ENCODE results near the gene HOXA6. TPM values are rescaled to one million over a fixed set of nuclear protein-coding genes. Genes with fewer than 3 reads are reported as not detected.
A peak's percentile ranks its signal among the peaks of the same experiment; 100 is the strongest.

HOXA6 gene
- total RNA-seq, 1 donor, result 7.6 TPM

DNA sequence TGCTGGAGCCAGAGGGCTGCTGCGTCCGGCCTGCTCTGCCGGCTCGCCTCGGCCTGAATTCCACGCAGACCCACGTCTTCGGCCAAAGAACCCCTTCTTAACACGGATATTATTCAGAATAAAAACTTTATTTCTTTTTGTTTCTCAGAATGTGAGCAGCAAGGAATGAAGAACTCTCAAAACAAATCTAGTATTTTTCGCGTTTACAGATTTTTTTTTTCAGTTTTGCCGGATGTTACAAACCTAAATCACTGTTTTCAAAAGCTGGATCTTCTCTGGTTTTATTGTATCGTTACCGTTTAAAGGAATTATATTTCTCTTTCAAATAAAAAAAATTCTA is 40.7 kb downstream of the HOXA6 start:
- H3K9me3 ChIP-seq (ENCODE audit: low read depth, low read length), result no peaks in the 10 kb centered on the region
- peaks cover 15% of the 10 kb centered on the region for H3K79me2 ChIP-seq (ENCODE audit: insufficient read depth, low read length)
- no peak overlapping the region for H3K27ac ChIP-seq (ENCODE audit: low read depth, low read length)
- no peaks in the 10 kb centered on the region for H3K27me3 ChIP-seq (ENCODE audit: insufficient read depth, low read length)
- H3K4me1 ChIP-seq (ENCODE audit: insufficient read depth, low read length), result peaks cover 30% of the 10 kb centered on the region
- TF ChIP-seq, protein P1, sequence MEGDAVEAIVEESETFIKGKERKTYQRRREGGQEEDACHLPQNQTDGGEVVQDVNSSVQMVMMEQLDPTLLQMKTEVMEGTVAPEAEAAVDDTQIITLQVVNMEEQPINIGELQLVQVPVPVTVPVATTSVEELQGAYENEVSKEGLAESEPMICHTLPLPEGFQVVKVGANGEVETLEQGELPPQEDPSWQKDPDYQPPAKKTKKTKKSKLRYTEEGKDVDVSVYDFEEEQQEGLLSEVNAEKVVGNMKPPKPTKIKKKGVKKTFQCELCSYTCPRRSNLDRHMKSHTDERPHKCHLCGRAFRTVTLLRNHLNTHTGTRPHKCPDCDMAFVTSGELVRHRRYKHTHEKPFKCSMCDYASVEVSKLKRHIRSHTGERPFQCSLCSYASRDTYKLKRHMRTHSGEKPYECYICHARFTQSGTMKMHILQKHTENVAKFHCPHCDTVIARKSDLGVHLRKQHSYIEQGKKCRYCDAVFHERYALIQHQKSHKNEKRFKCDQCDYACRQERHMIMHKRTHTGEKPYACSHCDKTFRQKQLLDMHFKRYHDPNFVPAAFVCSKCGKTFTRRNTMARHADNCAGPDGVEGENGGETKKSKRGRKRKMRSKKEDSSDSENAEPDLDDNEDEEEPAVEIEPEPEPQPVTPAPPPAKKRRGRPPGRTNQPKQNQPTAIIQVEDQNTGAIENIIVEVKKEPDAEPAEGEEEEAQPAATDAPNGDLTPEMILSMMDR (IDR thresholded peaks at IDR 0.05; ENCODE audit: extremely low read depth, low read depth, low read length), result no peak
- no peak overlapping the region for H2AFZ ChIP-seq (ENCODE audit: low read length)
- peaks cover 5% of the 10 kb centered on the region for H4K20me1 ChIP-seq (ENCODE audit: insufficient read depth, low read length)
- H3K36me3 ChIP-seq (ENCODE audit: insufficient read depth, low read length), result no peaks in the 10 kb centered on the region
- no peak overlapping the region for H3K4me2 ChIP-seq (ENCODE audit: insufficient read depth, low read length)
- DNase-seq (ENCODE audit: insufficient read length, low spot score, missing footprints), result no peak
- H3K4me3 ChIP-seq (ENCODE audit: insufficient read depth, low read length), result no peak overlapping the region

DNA sequence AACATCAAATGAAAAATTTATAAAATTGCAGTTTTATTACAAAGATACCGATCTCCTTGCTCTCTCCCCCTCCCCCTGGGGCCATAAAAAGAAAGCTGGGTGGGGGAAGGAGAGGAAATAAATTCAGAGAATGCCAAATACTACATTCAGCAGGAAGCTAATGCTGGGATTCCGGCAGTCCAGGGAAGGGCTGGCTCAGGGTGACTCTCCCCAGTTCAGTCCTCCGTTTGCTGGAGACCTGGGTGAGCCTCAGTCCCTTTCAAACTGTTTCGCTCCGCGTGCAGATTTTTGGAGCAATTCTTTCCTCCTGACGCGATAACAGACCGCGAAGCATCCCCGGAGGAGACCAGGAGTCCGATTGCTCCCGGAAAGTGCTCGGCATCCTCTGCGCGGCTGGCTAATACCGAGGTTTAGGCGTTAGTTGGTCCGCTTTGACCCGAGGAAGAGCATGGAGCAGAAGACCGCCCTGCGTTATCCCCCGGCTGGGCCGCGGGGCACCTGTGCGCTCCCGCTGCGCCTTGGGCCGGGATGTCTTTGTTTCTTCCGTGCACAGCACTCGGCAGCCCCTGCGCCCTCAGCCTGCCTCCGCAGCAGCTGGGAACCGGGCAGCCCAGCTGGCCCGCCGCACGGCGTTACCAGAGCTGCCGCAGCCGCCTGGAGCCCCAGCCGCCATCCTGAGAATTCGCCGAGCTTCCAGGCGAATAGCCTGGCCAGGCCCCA is 41.2 kb downstream of the HOXA6 start:
- Histone ChIP-seq H3K27ac (ENCODE audit: low read depth, low read length) (no peak overlapping the region), H3K4me3 (ENCODE audit: insufficient read depth, low read length) (no peak overlapping the region), H3K27me3 (ENCODE audit: insufficient read depth, low read length) (no peaks in the 10 kb centered on the region), H3K36me3 (ENCODE audit: insufficient read depth, low read length) (peaks cover 4% of the 10 kb centered on the region), H3K4me1 (ENCODE audit: insufficient read depth, low read length) (peaks cover 25% of the 10 kb centered on the region), H2AFZ (ENCODE audit: low read length) (no peak overlapping the region), H4K20me1 (ENCODE audit: insufficient read depth, low read length) (peaks cover 5% of the 10 kb centered on the region), H3K4me2 (ENCODE audit: insufficient read depth, low read length) (no peak overlapping the region), H3K79me2 (ENCODE audit: insufficient read depth, low read length) (peaks cover 13% of the 10 kb centered on the region), H3K9me3 (ENCODE audit: low read depth, low read length) (no peaks in the 10 kb centered on the region)
- TF ChIP-seq, protein P1 (IDR thresholded peaks at IDR 0.05; ENCODE audit: extremely low read depth, low read depth, low read length), result no peak
- DNase-seq (ENCODE audit: insufficient read length, low spot score, missing footprints), result peak; percentile 85

DNA sequence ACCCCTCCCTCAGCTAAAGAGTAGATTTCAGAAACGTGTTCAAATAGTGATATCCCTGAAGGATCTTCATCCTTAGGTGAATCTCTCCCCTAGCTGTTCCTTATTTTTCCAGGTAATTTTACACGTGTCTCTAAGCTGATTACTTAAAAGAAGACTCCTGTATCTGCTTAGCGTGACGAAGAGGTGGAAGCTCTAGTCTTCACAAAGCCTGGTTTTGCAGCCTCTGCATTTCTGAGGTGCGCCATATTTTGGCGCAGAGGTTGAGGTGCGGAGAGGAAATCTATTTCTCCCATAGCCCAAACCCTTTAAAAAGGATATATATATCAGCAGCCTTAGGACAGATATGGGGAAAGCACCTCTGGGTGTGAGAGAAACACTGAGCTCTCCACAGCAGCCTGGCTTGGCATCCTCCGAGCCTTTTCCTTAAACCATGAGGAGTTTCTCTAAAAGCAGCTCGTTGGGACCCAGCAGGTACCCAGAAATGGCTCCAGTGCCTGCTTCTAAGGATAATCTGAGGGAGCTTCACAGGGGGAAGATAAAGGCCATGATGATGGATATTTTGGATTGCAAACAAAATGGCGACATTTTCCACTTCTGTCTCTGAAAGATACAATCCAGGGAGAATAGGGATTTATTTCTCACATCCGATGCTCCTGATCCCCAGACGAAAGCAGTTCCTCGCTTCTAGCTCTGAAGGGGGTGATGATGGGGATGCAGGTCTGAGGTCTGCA is 42.1 kb downstream of the HOXA6 start:
- TF ChIP-seq, protein P1 (IDR thresholded peaks at IDR 0.05; ENCODE audit: extremely low read depth, low read depth, low read length), result no peak
- peaks cover 20% of the 10 kb centered on the region for H3K79me2 ChIP-seq (ENCODE audit: insufficient read depth, low read length)

DNA sequence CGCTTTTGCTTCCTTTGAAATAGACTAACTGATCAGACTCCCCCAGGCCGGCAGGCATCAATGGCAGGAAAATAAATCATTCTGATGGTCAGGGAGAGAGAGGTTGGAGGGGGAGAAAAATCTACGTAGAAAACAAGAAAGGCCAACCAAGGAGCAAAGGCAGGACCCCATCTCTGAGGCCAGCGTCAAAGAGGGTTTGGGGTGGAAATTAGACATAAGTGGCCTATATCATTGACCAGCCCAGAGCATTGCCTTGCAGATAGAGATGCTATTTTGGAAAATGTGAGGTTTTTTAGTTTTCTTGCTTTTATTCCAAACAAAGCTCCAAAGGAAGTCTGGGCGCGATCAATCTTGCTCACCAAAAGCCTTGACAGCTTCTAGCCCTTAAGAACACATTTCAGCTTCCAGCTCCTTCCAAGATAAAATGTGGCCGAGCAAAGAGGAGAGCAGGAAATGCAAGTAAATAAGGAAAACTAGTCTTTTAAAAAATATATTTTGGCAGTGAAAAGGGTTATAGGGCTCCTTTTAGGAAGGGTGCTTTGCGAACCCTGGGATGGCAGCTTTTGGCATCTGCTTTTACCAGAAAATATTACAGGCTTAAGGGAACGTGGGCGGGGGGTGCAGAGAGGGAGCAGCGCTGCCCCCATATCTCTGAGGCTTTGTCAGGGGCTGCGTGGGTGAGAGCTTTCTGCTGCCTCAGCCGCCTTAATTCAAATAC is 43.1 kb downstream of the HOXA6 start:
- Histone ChIP-seq H3K79me2 (ENCODE audit: insufficient read depth, low read length) (peaks cover 21% of the 10 kb centered on the region), H3K27me3 (ENCODE audit: insufficient read depth, low read length) (no peaks in the 10 kb centered on the region), H3K4me2 (ENCODE audit: insufficient read depth, low read length) (peak overlapping the region; percentile 44), H3K27ac (ENCODE audit: low read depth, low read length) (peak overlapping the region; percentile 20), H4K20me1 (ENCODE audit: insufficient read depth, low read length) (peaks cover 8% of the 10 kb centered on the region), H3K4me1 (ENCODE audit: insufficient read depth, low read length) (peaks cover 14% of the 10 kb centered on the region), H2AFZ (ENCODE audit: low read length) (no peak overlapping the region), H3K4me3 (ENCODE audit: insufficient read depth, low read length) (no peak overlapping the region), H3K9me3 (ENCODE audit: low read depth, low read length) (no peaks in the 10 kb centered on the region), H3K36me3 (ENCODE audit: insufficient read depth, low read length) (peaks cover 20% of the 10 kb centered on the region)
- TF ChIP-seq, protein P1 (IDR thresholded peaks at IDR 0.05; ENCODE audit: extremely low read depth, low read depth, low read length), result no peak
- DNase-seq (ENCODE audit: insufficient read length, low spot score, missing footprints), result peak; percentile 92

More for the DNA sequence above, 42.1 kb downstream of the HOXA6 start:
- no peaks in the 10 kb centered on the region for H3K27me3 ChIP-seq (ENCODE audit: insufficient read depth, low read length)
- H3K9me3 ChIP-seq (ENCODE audit: low read depth, low read length), result no peaks in the 10 kb centered on the region
- H3K4me1 ChIP-seq (ENCODE audit: insufficient read depth, low read length), result peaks cover 17% of the 10 kb centered on the region
- H3K4me3 ChIP-seq (ENCODE audit: insufficient read depth, low read length), result no peak overlapping the region
- no peak overlapping the region for H3K4me2 ChIP-seq (ENCODE audit: insufficient read depth, low read length)
- peak overlapping the region; percentile 20 for H3K27ac ChIP-seq (ENCODE audit: low read depth, low read length)
- DNase-seq (ENCODE audit: insufficient read length, low spot score, missing footprints), result no peak
- no peak overlapping the region for H2AFZ ChIP-seq (ENCODE audit: low read length)
- H4K20me1 ChIP-seq (ENCODE audit: insufficient read depth, low read length), result peaks cover 6% of the 10 kb centered on the region
- H3K36me3 ChIP-seq (ENCODE audit: insufficient read depth, low read length), result peaks cover 13% of the 10 kb centered on the region
